ENCODE results near the gene PSD.

The PSD gene

GRCh38 chr10:102452672-102453340, 34.2 kb upstream of the PSD start:
- Histone ChIP-seq H3K27me3 (ENCODE audit: low read depth) (no peaks in the 10 kb centered on the region), H3K4me3 (no peak overlapping the region), H3K36me3 (replicated peaks) (peaks cover 38% of the 10 kb centered on the region), H3K9me3 (no peaks in the 10 kb centered on the region), H3K4me1 (peaks cover 18% of the 10 kb centered on the region)
- in situ Hi-C loops (cut with MboI; ENCODE audit: low sequenced_read_pairs) = no loop called here
- DNase-seq (ENCODE audit: low spot score in 2 of 2) = no peak

GRCh38 chr10:102451105-102451969, 32.8 kb upstream of the PSD start, which contains the start of gene C10orf95:
C10orf95 (minus strand) TSS chr10:102451543; CDS start chr10:102451093, 450 bp downstream.
- in situ Hi-C loops (cut with MboI; ENCODE audit: low sequenced_read_pairs) = no loop called here
- H3K4me1 ChIP-seq = peaks cover 18% of the 10 kb centered on the region
- DNase-seq (ENCODE audit: low spot score in 2 of 2) = peak; percentile 9 to 34
- peak within 1 kb of the TSS; percentile 70 for H3K4me3 ChIP-seq
- H3K36me3 ChIP-seq (replicated peaks) = peaks cover 35% of the 10 kb centered on the region
- no peaks in the 10 kb centered on the region for H3K27me3 ChIP-seq (ENCODE audit: low read depth)
- H3K9me3 ChIP-seq = no peaks in the 10 kb centered on the region

GRCh38 chr10:102450374-102451104, 32.0 kb upstream of the PSD start:
- Histone ChIP-seq H3K27me3 (ENCODE audit: low read depth) (no peaks in the 10 kb centered on the region), H3K4me3 (peak overlapping the region; percentile 70), H3K4me1 (peaks cover 18% of the 10 kb centered on the region), H3K36me3 (replicated peaks) (peaks cover 27% of the 10 kb centered on the region), H3K9me3 (no peaks in the 10 kb centered on the region)
- DNase-seq (ENCODE audit: low spot score in 2 of 2) = peak; percentile 73 to 83
- in situ Hi-C loops (cut with MboI; ENCODE audit: low sequenced_read_pairs) = no loop called here

- in situ Hi-C loops (cut with MboI; ENCODE audit: low sequenced_read_pairs) = no loop called here
- DNase-seq (ENCODE audit: low spot score in 2 of 2) = no peak
- no peaks in the 10 kb centered on the region for H3K27me3 ChIP-seq (ENCODE audit: low read depth)
- no peaks in the 10 kb centered on the region for H3K9me3 ChIP-seq
- peaks cover 22% of the 10 kb centered on the region for H3K36me3 ChIP-seq (replicated peaks)
- H3K4me1 ChIP-seq = peaks cover 17% of the 10 kb centered on the region
- H3K4me3 ChIP-seq = peak overlapping the region; percentile 70
Observed at GRCh38 chr10:102450124-102450373, 31.5 kb upstream of the PSD start.

GRCh38 chr10:102449321-102450123, 30.9 kb upstream of the PSD start:
- in situ Hi-C loops (cut with MboI; ENCODE audit: low sequenced_read_pairs) = no loop called here

GRCh38 chr10:102444851-102445250, 26.3 kb upstream of the PSD start:
- no peak for DNase-seq (ENCODE audit: low spot score in 2 of 2)
- Histone ChIP-seq H3K36me3 (replicated peaks) (no peaks in the 10 kb centered on the region), H3K9me3 (no peaks in the 10 kb centered on the region), H3K4me3 (no peak overlapping the region), H3K27me3 (ENCODE audit: low read depth) (no peaks in the 10 kb centered on the region), H3K4me1 (peaks cover 3% of the 10 kb centered on the region)
- in situ Hi-C loops (cut with MboI; ENCODE audit: low sequenced_read_pairs) = no loop called here

More at GRCh38 chr10:102449321-102450123, 30.9 kb upstream of the PSD start:
- peak overlapping the region; percentile 70 for H3K4me3 ChIP-seq
- H3K4me1 ChIP-seq = peaks cover 12% of the 10 kb centered on the region
- peak; percentile 62 to 90 for DNase-seq (ENCODE audit: low spot score in 2 of 2)
- H3K36me3 ChIP-seq (replicated peaks) = peaks cover 19% of the 10 kb centered on the region
- H3K27me3 ChIP-seq (ENCODE audit: low read depth) = no peaks in the 10 kb centered on the region
- no peaks in the 10 kb centered on the region for H3K9me3 ChIP-seq

- no peaks in the 10 kb centered on the region for H3K36me3 ChIP-seq (replicated peaks)
- H3K4me1 ChIP-seq = no peaks in the 10 kb centered on the region
- DNase-seq (ENCODE audit: low spot score in 2 of 2) = no peak
- peaks cover 2% of the 10 kb centered on the region; the same call in 1 of the 2 replicates for H3K27me3 ChIP-seq (ENCODE audit: low read depth)
- H3K4me3 ChIP-seq = no peak overlapping the region
- in situ Hi-C loops (cut with MboI; ENCODE audit: low sequenced_read_pairs) = no loop called here
- no peaks in the 10 kb centered on the region for H3K9me3 ChIP-seq
Observed at GRCh38 chr10:102438374-102438773, 19.8 kb upstream of the PSD start.

GRCh38 chr10:102437515-102437914, 18.9 kb upstream of the PSD start:
- Histone ChIP-seq H3K4me3 (no peak overlapping the region), H3K4me1 (no peaks in the 10 kb centered on the region), H3K36me3 (replicated peaks) (no peaks in the 10 kb centered on the region), H3K9me3 (no peaks in the 10 kb centered on the region), H3K27me3 (ENCODE audit: low read depth) (peaks cover 2% of the 10 kb centered on the region; the same call in 1 of the 2 replicates)
- no peak for DNase-seq (ENCODE audit: low spot score in 2 of 2)
- in situ Hi-C loops (cut with MboI; ENCODE audit: low sequenced_read_pairs) = no loop called here

GRCh38 chr10:102436312-102436711, 17.7 kb upstream of the PSD start:
- H3K9me3 ChIP-seq = no peaks in the 10 kb centered on the region
- H3K4me3 ChIP-seq = no peak overlapping the region
- H3K27me3 ChIP-seq (ENCODE audit: low read depth) = peaks cover 2% of the 10 kb centered on the region; the same call in 1 of the 2 replicates
- in situ Hi-C loops (cut with MboI; ENCODE audit: low sequenced_read_pairs) = no loop called here
- no peaks in the 10 kb centered on the region; the same call in 1 of the 2 replicates for H3K36me3 ChIP-seq (replicated peaks)
- no peaks in the 10 kb centered on the region for H3K4me1 ChIP-seq
- no peak for DNase-seq (ENCODE audit: low spot score in 2 of 2)

- Histone ChIP-seq H3K4me3 (no peak overlapping the region), H3K9me3 (no peaks in the 10 kb centered on the region), H3K27me3 (ENCODE audit: low read depth) (peaks cover 2% of the 10 kb centered on the region; the same call in 1 of the 2 replicates), H3K36me3 (replicated peaks) (no peaks in the 10 kb centered on the region; the same call in 1 of the 2 replicates), H3K4me1 (no peaks in the 10 kb centered on the region)
- no peak for DNase-seq (ENCODE audit: low spot score in 2 of 2)
- in situ Hi-C loops (cut with MboI; ENCODE audit: low sequenced_read_pairs) = no loop called here
Observed at GRCh38 chr10:102435529-102436233, 17.1 kb upstream of the PSD start.

GRCh38 chr10:102435133-102435497, 16.5 kb upstream of the PSD start:
- no peaks in the 10 kb centered on the region for H3K4me1 ChIP-seq
- no peak for DNase-seq (ENCODE audit: low spot score in 2 of 2)
- in situ Hi-C loops (cut with MboI; ENCODE audit: low sequenced_read_pairs) = no loop called here
- no peaks in the 10 kb centered on the region; the same call in 1 of the 2 replicates for H3K36me3 ChIP-seq (replicated peaks)
- H3K27me3 ChIP-seq (ENCODE audit: low read depth) = peaks cover 2% of the 10 kb centered on the region; the same call in 1 of the 2 replicates
- H3K4me3 ChIP-seq = no peak overlapping the region
- H3K9me3 ChIP-seq = no peaks in the 10 kb centered on the region

GRCh38 chr10:102434394-102435132, 16.0 kb upstream of the PSD start:
- in situ Hi-C loops (cut with MboI; ENCODE audit: low sequenced_read_pairs) = no loop called here
- Histone ChIP-seq H3K4me3 (no peak overlapping the region), H3K36me3 (replicated peaks) (no peaks in the 10 kb centered on the region; the same call in 1 of the 2 replicates), H3K9me3 (no peaks in the 10 kb centered on the region), H3K27me3 (ENCODE audit: low read depth) (peaks cover 2% of the 10 kb centered on the region; the same call in 1 of the 2 replicates), H3K4me1 (no peaks in the 10 kb centered on the region)
- no peak for DNase-seq (ENCODE audit: low spot score in 2 of 2)

Data from HAP-1 (cell line).